ENCODE measurements around the gene MAFF.
"Not testable (repeated sequence)": the region's sequence is repeated elsewhere in the genome, so short reads cannot be mapped to it uniquely, and the experiment has no call there.

Gene MAFF

GRCh38 chr22:38201711-38202436 lies at the start of gene MAFF:
Gene MAFF (plus strand): TSS chr22:38201994. CDS start chr22:38213854, 11,860 bp downstream.
- DNase-seq (ENCODE audit: low read depth in 3 of 3): peak; percentile 74 to 93 (median 74)

- no peak for DNase-seq (ENCODE audit: low read depth in 3 of 3)
These were observed 47.8 kb upstream of the MAFF start for GRCh38 chr22:38153821-38154562.

- not testable (repeated sequence) for DNase-seq (ENCODE audit: low read depth in 3 of 3)
These were observed 47.3 kb upstream of the MAFF start for GRCh38 chr22:38154563-38154915.

GRCh38 chr22:38155703-38156102 lies 46.1 kb upstream of the MAFF start:
- no peak for DNase-seq (ENCODE audit: low read depth in 3 of 3)

- DNase-seq (ENCODE audit: low read depth in 3 of 3): no peak
These were observed 38.6 kb upstream of the MAFF start for GRCh38 chr22:38162881-38163843.

- DNase-seq (ENCODE audit: low read depth in 3 of 3): no peak
These were observed 37.8 kb upstream of the MAFF start for GRCh38 chr22:38163844-38164550.

- DNase-seq (ENCODE audit: low read depth in 3 of 3): no peak
These were observed 37.3 kb upstream of the MAFF start for GRCh38 chr22:38164551-38164918.

GRCh38 chr22:38165922-38166593 lies 35.7 kb upstream of the MAFF start:
- DNase-seq (ENCODE audit: low read depth in 3 of 3): no peak

GRCh38 chr22:38167988-38168407 lies 33.8 kb upstream of the MAFF start:
- DNase-seq (ENCODE audit: low read depth in 3 of 3): no peak

- DNase-seq (ENCODE audit: low read depth in 3 of 3): no peak
These were observed 32.7 kb upstream of the MAFF start for GRCh38 chr22:38169116-38169515.

GRCh38 chr22:38170469-38170868 lies 31.3 kb upstream of the MAFF start:
- DNase-seq (ENCODE audit: low read depth in 3 of 3): no peak

GRCh38 chr22:38171927-38172831 lies 29.6 kb upstream of the MAFF start:
- DNase-seq (ENCODE audit: low read depth in 3 of 3): no peak

GRCh38 chr22:38172832-38173640 lies 28.8 kb upstream of the MAFF start:
- DNase-seq (ENCODE audit: low read depth in 3 of 3): no peak

GRCh38 chr22:38173641-38173906 lies 28.2 kb upstream of the MAFF start:
- DNase-seq (ENCODE audit: low read depth in 3 of 3): no peak

- no peak for DNase-seq (ENCODE audit: low read depth in 3 of 3)
These were observed 27.2 kb upstream of the MAFF start for GRCh38 chr22:38174626-38175025.

GRCh38 chr22:38175206-38176118 lies 26.3 kb upstream of the MAFF start:
- DNase-seq (ENCODE audit: low read depth in 3 of 3): no peak

- no peak for DNase-seq (ENCODE audit: low read depth in 3 of 3)
These were observed 25.5 kb upstream of the MAFF start for GRCh38 chr22:38176170-38176741.

GRCh38 chr22:38177044-38177443 lies 24.8 kb upstream of the MAFF start:
- no peak for DNase-seq (ENCODE audit: low read depth in 3 of 3)
